MM.1S (cell line): Measurements from ENCODE around the gene GRAMD1B.

Experiments
- CTCF ChIP-seq: fragments of 300-600 bp; sonication (generic); IDR thresholded peaks from 2 replicates; pipeline ENCODE4 v1.5.1; 2016; ENCODE audit warnings: antibody characterized with exemption, low read length, mixed read lengths
- EZH2 ChIP-seq: fragments of 300-600 bp; sonication (generic); optimal IDR thresholded peaks from 2 replicates; pipeline ENCODE3; 2017; ENCODE audit warnings: low read depth, mild to moderate bottlenecking, antibody characterized with exemption, low read length, mixed read lengths

GRCh38 chr11:123641495-123641840 lies 211.4 kb downstream of the GRAMD1B start:
- TF ChIP-seq CTCF, result no peak
- TF ChIP-seq EZH2, result no peak
